C4-2B (cell line): ENCODE results near the gene ARV1.

Experiments used
- H3K27ac ChIP-seq: fragments of 450-650 bp; 2 replicates; pipeline ENCODE4 v1.5.1; 2017
- CTCF ChIP-seq: fragments of 450-650 bp; conservative IDR thresholded peaks from 2 replicates; pipeline ENCODE4 v1.5.1; 2017; ENCODE audit warnings: mild to moderate bottlenecking
- ZFX ChIP-seq: fragments of 450-650 bp; IDR thresholded peaks from 2 replicates; pipeline ENCODE4 v1.6.1; 2017

The ARV1 gene

GRCh38 chr1:230964896-230965295 lies 14.0 kb upstream of the ARV1 start:
- no peak overlapping the region for H3K27ac ChIP-seq
- TF ChIP-seq ZFX, result no peak
- TF ChIP-seq CTCF, result no peak

GRCh38 chr1:230965535-230965934 lies 13.4 kb upstream of the ARV1 start:
- H3K27ac ChIP-seq, result no peak overlapping the region
- no peak for TF ChIP-seq CTCF
- TF ChIP-seq ZFX, result no peak

- H3K27ac ChIP-seq, result no peak overlapping the region
- TF ChIP-seq CTCF (no peak), ZFX (no peak)
Measured at GRCh38 chr1:230966358-230966873, 12.5 kb upstream of the ARV1 start.

GRCh38 chr1:230970432-230970831 lies 8.5 kb upstream of the ARV1 start:
- H3K27ac ChIP-seq, result no peak overlapping the region
- TF ChIP-seq ZFX, result no peak
- no peak for TF ChIP-seq CTCF

- TF ChIP-seq ZFX (no peak), CTCF (no peak)
- no peak overlapping the region for H3K27ac ChIP-seq
Measured at GRCh38 chr1:230971771-230972170, 7.1 kb upstream of the ARV1 start.

- H3K27ac ChIP-seq, result no peak overlapping the region
- TF ChIP-seq CTCF, result no peak
- TF ChIP-seq ZFX, result no peak
Measured at GRCh38 chr1:230972855-230973271, 6.0 kb upstream of the ARV1 start.

- no peak overlapping the region for H3K27ac ChIP-seq
- TF ChIP-seq ZFX (no peak), CTCF (no peak)
Measured at GRCh38 chr1:230975636-230976035, 3.3 kb upstream of the ARV1 start.
